HepG2 (cell line): ENCODE measurements around the gene RPS19. TPM values are rescaled to one million over a fixed set of nuclear protein-coding genes. Genes with fewer than 3 reads are reported as not detected.

Experiments used
- ATAC-seq: fragments of 200-7000 bp; cut with Tn5 transposase; 3 replicates; pipeline ENCODE4 v1.9.1; 2020; ENCODE audit warnings: mild to moderate bottlenecking, moderate library complexity
- BruUV-seq: library from RNA; stranded (reverse); fragments of 400-500 nt; replicated peaks from 2 replicates; lab custom pipeline; 2021; lab: Mats Ljungman, UMichigan
- CTCF ChIA-PET: fragments of 300-600 bp; formaldehyde crosslinking; extraction: SDS; loops from one replicate; lab custom pipeline; 2021; ENCODE audit warnings: low total read pairs, inconsistent platforms, low intra/inter-chr PET ratio; lab: Yijun Ruan, JAX
- POLR2A ChIA-PET: fragments of 350-600 bp; sonication (Branson Sonifier 250); formaldehyde crosslinking; loops from one replicate; lab custom pipeline; 2020; ENCODE audit warnings: antibody characterized with exemption, inconsistent platforms; lab: Yijun Ruan, JAX
- DNase-seq: peaks from one replicate; pipeline ENCODE4 v3.0.0-alpha.2; 2015; ENCODE audit warnings: low spot score
- FAIRE-seq: peaks from 3 replicates; lab custom pipeline; 2011; peaks lifted over from hg19 to GRCh38; lab: Jason Lieb, UNC
- H2AFZ ChIP-seq: one replicate; pipeline ENCODE4 v1.6.1; 2011; ENCODE audit warnings: low read length, inconsistent platforms
- H3K27ac ChIP-seq: fragments of 300-600 bp; 3 replicates; pipeline ENCODE4 v1.8.0; 2011; ENCODE audit warnings: mixed run types, mild to moderate bottlenecking, mixed read lengths, low read length, inconsistent platforms; ENCODE audit not compliant: insufficient read depth; ENCODE audit errors: extremely low read length
- H3K27me3 ChIP-seq, 2 experiments: fragments of 200-600 bp in 1 of 2; 2 replicates in 1 of 2; 3 replicates in 1 of 2; pipeline versions ENCODE4 v1.6.0 to v1.8.0; 2011; ENCODE audit warnings: low read length in 2 of 2, mild to moderate bottlenecking in 2 of 2, moderate library complexity in 2 of 2, inconsistent platforms in 1 of 2; ENCODE audit not compliant: insufficient read depth in 2 of 2, control insufficient read depth in 1 of 2
- H3K36me3 ChIP-seq, 2 experiments: fragments of 200-600 bp in 1 of 2; replicated peaks in 1 of 2; 2 replicates in 1 of 2; 3 replicates in 1 of 2; pipeline versions ENCODE4 v1.5.1 to v1.8.0; 2011; ENCODE audit warnings: low read length in 2 of 2, inconsistent platforms in 1 of 2; ENCODE audit not compliant: insufficient read depth in 2 of 2, control insufficient read depth in 1 of 2
- H3K4me1 ChIP-seq: 2 replicates; pipeline ENCODE4 v1.5.1; 2012; ENCODE audit warnings: low read length, inconsistent platforms; ENCODE audit not compliant: insufficient read depth
- H3K4me2 ChIP-seq: 2 replicates; pipeline ENCODE4 v1.6.0; 2011; ENCODE audit warnings: low read depth, low read length, inconsistent platforms
- H3K4me3 ChIP-seq, 3 experiments: fragments of 200-600 bp in 1 of 3; sonication (generic), shearing (Covaris generic) in 1 of 3; replicated peaks in 1 of 3; 2 replicates each; pipeline ENCODE4 v1.5.1; 2011 to 2016; ENCODE audit warnings: low read length in 3 of 3, inconsistent platforms in 2 of 3, low read depth in 2 of 3, mild to moderate bottlenecking in 2 of 3, control low read depth in 1 of 3, mixed read lengths in 1 of 3; ENCODE audit not compliant: insufficient read depth in 1 of 3
- H3K79me2 ChIP-seq: one replicate; pipeline ENCODE4 v1.6.1; 2011; ENCODE audit warnings: low read length, inconsistent platforms; ENCODE audit not compliant: insufficient read depth
- H3K9ac ChIP-seq: 2 replicates; pipeline ENCODE4 v1.6.0; 2011; ENCODE audit warnings: mild to moderate bottlenecking, low read depth, low read length, inconsistent platforms; ENCODE audit not compliant: insufficient read depth
- H3K9me3 ChIP-seq: 2 replicates; pipeline ENCODE4 v1.5.1; 2012; ENCODE audit warnings: mild to moderate bottlenecking, low read length
- H4K20me1 ChIP-seq: 2 replicates; pipeline ENCODE4 v1.6.0; 2011; ENCODE audit warnings: inconsistent platforms, mild to moderate bottlenecking, low read length, moderate library complexity; ENCODE audit not compliant: insufficient read depth
- CHCHD3 ChIP-seq: sonication (generic); formaldehyde crosslinking; IDR thresholded peaks from 2 replicates; pipeline ENCODE4 v1.8.0; 2022; ENCODE audit warnings: mild to moderate bottlenecking, missing genetic modification reagents, moderate library complexity
- CTCF ChIP-seq: sonication (generic); formaldehyde crosslinking; IDR thresholded peaks from 2 replicates; pipeline ENCODE4 v1.5.0; 2020; ENCODE audit warnings: mild to moderate bottlenecking, missing genetic modification reagents, moderate library complexity
- GATAD1 ChIP-seq: IDR thresholded peaks from 2 replicates; pipeline ENCODE4 v1.6.1; 2016; ENCODE audit warnings: missing genetic modification reagents, missing compliant biosample characterization
- HNRNPL ChIP-seq: fragments of 200-400 bp; formaldehyde crosslinking; IDR thresholded peaks from 2 replicates; pipeline ENCODE4 v1.6.1; 2017; ENCODE audit warnings: mild to moderate bottlenecking, low read depth, low read length
- HOXA3 ChIP-seq: sonication (generic); formaldehyde crosslinking; IDR thresholded peaks from 2 replicates; pipeline ENCODE4 v1.5.0; 2020; ENCODE audit warnings: missing genetic modification reagents
- KDM6A ChIP-seq: IDR thresholded peaks from 2 replicates; pipeline ENCODE4 v1.6.1; 2016; ENCODE audit warnings: low read depth
- MATR3 ChIP-seq: sonication (generic); formaldehyde crosslinking; IDR thresholded peaks from 2 replicates; pipeline ENCODE4 v1.4.0; 2020; ENCODE audit warnings: missing genetic modification reagents
- NFYB ChIP-seq: sonication (generic); formaldehyde crosslinking; IDR thresholded peaks from 2 replicates; pipeline ENCODE4 v1.4.0; 2020; ENCODE audit warnings: missing genetic modification reagents
- PHF5A ChIP-seq: IDR thresholded peaks from one replicate; pipeline ENCODE4 v1.6.1; 2018; ENCODE audit warnings: low read depth, missing genetic modification reagents; ENCODE audit not compliant: unreplicated experiment
- STAG1 ChIP-seq: sonication (generic); formaldehyde crosslinking; IDR thresholded peaks from 2 replicates; pipeline ENCODE4 v1.4.0; 2020; ENCODE audit warnings: missing genetic modification reagents
- ZSCAN9 ChIP-seq: IDR thresholded peaks from 2 replicates; pipeline ENCODE4 v1.6.1; 2016; ENCODE audit warnings: borderline replicate concordance
- WGBS: methylation state at CpG from one replicate; pipeline ENCODE4 v1.1.6; 2017; ENCODE audit warnings: low lambda C conversion rate; 5-methylcytosine and 5-hydroxymethylcytosine counted together
- in situ Hi-C: cut with HindIII; loops from 2 replicates; pipeline ENCODE4 v1.10.0; 2017; ENCODE audit warnings: low pct_unique_long_range_greater_than_20kb; ENCODE audit not compliant: extremely low pct_ligation_motif_present
- intact Hi-C: fragments of 100-400 bp; cut with micrococcal nuclease; formaldehyde crosslinking; loops from one replicate; pipeline ENCODE4 v1.10.0; 2022; ENCODE audit not compliant: unreplicated experiment
- polyA plus RNA-seq, 8 experiments: library from polyadenylated mRNA; depleted of rRNA in 3 of 8; stranded (reverse) in 7 of 8; unstranded in 1 of 8; fragments of >200 nt; fragmentation: Illumina TruSeq in 4 of 8; extraction: Trizol in 4 of 8; gene quantifications; 2 replicates each; pipeline versions ENCODE4 v1.2.1 to v1.2.3, GENCODE V29; 2011 to 2016; ENCODE audit warnings: low read depth in 4 of 8, missing spikeins in 1 of 8, mixed read lengths in 1 of 8; ENCODE audit not compliant: insufficient read depth in 1 of 8
- total RNA-seq, 5 experiments: library from RNA; depleted of rRNA; stranded (reverse); fragments of >200 nt; fragmentation: Illumina TruSeq; extraction: Trizol; gene quantifications; 2 replicates each; pipeline ENCODE4 v1.2.3, GENCODE V29; 2016; ENCODE audit warnings: low read depth in 1 of 5

The RPS19 gene
- total and polyA plus RNA-seq, 2 of the 13 experiments (the other 11 are each of a cell fraction or from before 2014, with no cell fraction given), result 1,983 to 4,758 TPM

- no peak overlapping the region for H2AFZ ChIP-seq
- DNase-seq (no peak), FAIRE-seq (no peak), ATAC-seq (no peak)
- H3K27ac ChIP-seq, result no peak overlapping the region
- intact Hi-C loops, result no loop called here
- CTCF ChIA-PET, result no interaction called here
- no peak overlapping the region for H3K4me3 ChIP-seq
- H3K9me3 ChIP-seq, result no peaks in the 10 kb centered on the region
- no peak overlapping the region for H3K4me2 ChIP-seq
- no TSS peak for BruUV-seq
- no peaks in the 10 kb centered on the region for H3K4me1 ChIP-seq
- H3K27me3 ChIP-seq, result peaks cover 1 to 49% of the 10 kb centered on the region in 2 experiments; a peak in 4 of 5 replicates
- H3K79me2 ChIP-seq, result no peaks in the 10 kb centered on the region
- no peaks in the 10 kb centered on the region for H4K20me1 ChIP-seq
- H3K36me3 ChIP-seq, result no peaks in the 10 kb centered on the region
- WGBS, result 0% methylated on average over 2 of the region's 2 CpGs
- no peak for TF ChIP-seq STAG1 (CRISPR knock-in tag)
- no peak for TF ChIP-seq CHCHD3 (CRISPR knock-in tag)
- no peak for TF ChIP-seq HOXA3 (CRISPR knock-in tag)
- TF ChIP-seq PHF5A (CRISPR knock-in tag), result no peak
- TF ChIP-seq ZSCAN9 (CRISPR knock-in tag), result no peak
- TF ChIP-seq CTCF, result no peak
- TF ChIP-seq MATR3, result no peak
- no peak for TF ChIP-seq KDM6A
- no peak for TF ChIP-seq HNRNPL
- TF ChIP-seq NFYB (CRISPR knock-in tag), result no peak
- no peak for TF ChIP-seq GATAD1 (CRISPR knock-in tag)
- TF ChIP-seq, all 625 proteins: peak for 0
- POLR2A ChIA-PET, result no interaction called here
- no peak overlapping the region for H3K9ac ChIP-seq
- in situ Hi-C loops, result no loop called here
These were observed 6.7 kb upstream of the RPS19 start for GRCh38 chr19:41853344-41853743.
